HL-60 (cell line): ENCODE data around the gene DDR2.
"Not testable (repeated sequence)": the region's sequence is repeated elsewhere in the genome, so short reads cannot be mapped to it uniquely, and the experiment has no call there.

ENCODE experiments used
- CTCF ChIP-seq: IDR thresholded peaks from one replicate; pipeline ENCODE4 v1.5.1; 2011; ENCODE audit warnings: low read length, control low read depth, inconsistent platforms; ENCODE audit not compliant: insufficient read depth
- GABPA ChIP-seq: IDR thresholded peaks from 2 replicates; pipeline ENCODE4 v1.6.1; 2012; ENCODE audit warnings: low read depth
- POLR2AphosphoS5 ChIP-seq: IDR thresholded peaks from 2 replicates; pipeline ENCODE4 v1.6.1; 2012; ENCODE audit warnings: low read depth
- SPI1 ChIP-seq: IDR thresholded peaks from 2 replicates; pipeline ENCODE4 v1.6.1; 2012; ENCODE audit warnings: low read depth, mild to moderate bottlenecking, borderline replicate concordance
- TF ChIP-seq, protein P1 (sequence below): IDR thresholded peaks from 2 replicates; pipeline ENCODE4 v1.6.1; 2012; ENCODE audit warnings: low read depth; ENCODE audit not compliant: insufficient replicate concordance

GRCh38 chr1:162812357-162812756 is 180.1 kb downstream of the DDR2 start:
- not testable (repeated sequence) for TF ChIP-seq CTCF, POLR2AphosphoS5, GABPA, SPI1
- TF ChIP-seq, protein P1, sequence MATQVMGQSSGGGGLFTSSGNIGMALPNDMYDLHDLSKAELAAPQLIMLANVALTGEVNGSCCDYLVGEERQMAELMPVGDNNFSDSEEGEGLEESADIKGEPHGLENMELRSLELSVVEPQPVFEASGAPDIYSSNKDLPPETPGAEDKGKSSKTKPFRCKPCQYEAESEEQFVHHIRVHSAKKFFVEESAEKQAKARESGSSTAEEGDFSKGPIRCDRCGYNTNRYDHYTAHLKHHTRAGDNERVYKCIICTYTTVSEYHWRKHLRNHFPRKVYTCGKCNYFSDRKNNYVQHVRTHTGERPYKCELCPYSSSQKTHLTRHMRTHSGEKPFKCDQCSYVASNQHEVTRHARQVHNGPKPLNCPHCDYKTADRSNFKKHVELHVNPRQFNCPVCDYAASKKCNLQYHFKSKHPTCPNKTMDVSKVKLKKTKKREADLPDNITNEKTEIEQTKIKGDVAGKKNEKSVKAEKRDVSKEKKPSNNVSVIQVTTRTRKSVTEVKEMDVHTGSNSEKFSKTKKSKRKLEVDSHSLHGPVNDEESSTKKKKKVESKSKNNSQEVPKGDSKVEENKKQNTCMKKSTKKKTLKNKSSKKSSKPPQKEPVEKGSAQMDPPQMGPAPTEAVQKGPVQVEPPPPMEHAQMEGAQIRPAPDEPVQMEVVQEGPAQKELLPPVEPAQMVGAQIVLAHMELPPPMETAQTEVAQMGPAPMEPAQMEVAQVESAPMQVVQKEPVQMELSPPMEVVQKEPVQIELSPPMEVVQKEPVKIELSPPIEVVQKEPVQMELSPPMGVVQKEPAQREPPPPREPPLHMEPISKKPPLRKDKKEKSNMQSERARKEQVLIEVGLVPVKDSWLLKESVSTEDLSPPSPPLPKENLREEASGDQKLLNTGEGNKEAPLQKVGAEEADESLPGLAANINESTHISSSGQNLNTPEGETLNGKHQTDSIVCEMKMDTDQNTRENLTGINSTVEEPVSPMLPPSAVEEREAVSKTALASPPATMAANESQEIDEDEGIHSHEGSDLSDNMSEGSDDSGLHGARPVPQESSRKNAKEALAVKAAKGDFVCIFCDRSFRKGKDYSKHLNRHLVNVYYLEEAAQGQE = not testable (repeated sequence)
